ENCODE data around the gene CRIP3. TPM values are rescaled to one million over a fixed set of nuclear protein-coding genes. Genes with fewer than 3 reads are reported as not detected.

The CRIP3 gene
- total RNA-seq, 2 experiments from 2014 or later: 1.8 to 2.0 TPM

GRCh38 chr6:43262780-43263313 lies 45.8 kb downstream of the CRIP3 start:
- Mint-ChIP-seq H3K4me1 (ENCODE audit: low read depth) (no peaks in the 10 kb centered on the region), H3K36me3 (ENCODE audit: low read depth) (no peaks in the 10 kb centered on the region), H3K4me3 (no peak overlapping the region), H3K9me3 (no peaks in the 10 kb centered on the region), H3K27ac (no peak overlapping the region), H3K27me3 (peaks cover 2% of the 10 kb centered on the region)
- Histone ChIP-seq H3K4me1 (ENCODE audit: insufficient read depth, low read length) (peaks cover 3% of the 10 kb centered on the region), H3K9me3 (ENCODE audit: control insufficient read depth in 1 of 2, insufficient read depth in 1 of 2, low read length in 2 of 2) (no peaks in the 10 kb centered on the region), H3K27ac (ENCODE audit: low read depth in 1 of 2, low read length in 2 of 2) (no peak overlapping the region), H3K27me3 (ENCODE audit: control insufficient read depth in 1 of 2, insufficient read depth in 2 of 2, low read length in 2 of 2) (peaks cover 0 to under 1% of the 10 kb centered on the region in 2 experiments), H3K36me3 (ENCODE audit: insufficient read depth, low read length) (no peaks in the 10 kb centered on the region), H3K4me3 (ENCODE audit: low read length) (no peak overlapping the region)
- ChIA-PET CTCF (interaction anchor here (0.6 to 2.0 kb wide), 5 partner anchors 14 to 244 kb away, joined by 3 to 11 read pairs (median 5); no protein-coding TSS in a partner anchor), POLR2A (interaction anchor here (0.5 to 1.0 kb wide), 2 partner anchors 60 to 107 kb away, joined by 3 read pairs; partner anchors contain the start of gene ZNF318)
- no peak for DNase-seq
- no peak for TF ChIP-seq CTCF (IDR thresholded peaks at IDR 0.05)
- no peak for ATAC-seq (ENCODE audit: poor library complexity)
- intact Hi-C loops (cut with DNase I, micrococcal nuclease): loop anchor here (1.0 to 5.0 kb wide), 3 partner anchors 69 to 243 kb away; no protein-coding TSS in a partner anchor

DNA sequence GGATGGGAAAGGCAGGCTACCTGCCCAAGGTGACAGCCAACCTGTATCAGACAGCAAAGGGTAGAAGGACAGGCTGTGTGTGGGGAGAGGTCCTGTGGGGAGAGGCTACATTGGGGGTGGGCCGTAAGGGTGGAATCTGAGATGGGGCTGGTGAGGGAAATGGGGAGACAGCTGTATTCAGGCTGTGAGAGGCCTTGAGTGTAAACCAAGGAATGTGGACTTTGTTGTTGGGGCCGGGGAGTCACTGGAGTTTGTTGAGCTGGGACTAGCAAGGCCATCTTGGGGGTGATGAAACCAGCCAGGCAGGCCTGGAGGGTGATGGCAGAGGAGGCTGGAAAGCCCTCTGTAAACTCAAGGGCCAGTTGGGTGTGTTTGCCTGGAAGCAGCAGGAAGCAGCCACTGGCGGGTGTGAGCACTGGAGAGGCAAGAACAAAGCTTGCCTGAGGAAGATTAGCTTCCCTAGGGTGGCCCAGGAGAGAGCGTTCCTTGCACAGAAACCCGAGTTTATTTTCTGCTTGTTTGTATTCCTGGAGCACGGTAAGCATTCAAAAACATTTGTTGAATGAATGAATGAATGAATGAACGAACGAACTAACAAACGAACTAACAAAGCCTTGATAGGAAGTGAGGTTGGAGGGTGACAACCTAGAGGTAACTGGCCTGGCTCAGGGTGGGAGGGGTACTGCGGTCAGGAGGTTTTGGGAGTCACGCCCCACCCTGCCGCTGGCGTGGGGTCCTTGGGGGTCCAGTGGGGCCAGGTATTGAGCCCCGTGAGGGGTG lies 46.4 kb downstream of the CRIP3 start:
- H3K36me3 ChIP-seq (ENCODE audit: insufficient read depth, low read length): no peaks in the 10 kb centered on the region

DNA sequence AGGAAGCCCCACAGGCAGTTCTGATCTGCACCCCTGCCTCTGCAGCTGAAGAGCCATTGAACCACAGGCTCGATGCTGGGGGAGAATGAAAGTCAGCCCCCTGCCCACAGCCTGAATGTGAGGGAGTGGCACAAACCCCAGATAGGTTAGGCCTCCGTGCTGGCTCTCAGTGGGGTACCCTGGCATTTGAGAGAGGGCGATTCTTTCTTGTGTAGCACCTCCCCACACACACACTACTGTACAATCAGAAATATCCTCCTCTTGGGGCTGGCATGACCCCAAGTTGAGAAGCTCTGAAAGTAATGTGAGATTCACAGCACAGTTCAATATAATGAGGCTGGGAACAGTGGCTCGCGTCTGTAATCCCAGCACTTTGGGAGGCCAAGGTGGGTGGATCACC lies 47.4 kb downstream of the CRIP3 start:
- H3K27ac Mint-ChIP-seq: no peak overlapping the region
- no peak for TF ChIP-seq CTCF (IDR thresholded peaks at IDR 0.05)
- no peaks in the 10 kb centered on the region for H3K9me3 Mint-ChIP-seq
- no peaks in the 10 kb centered on the region for H3K36me3 Mint-ChIP-seq (ENCODE audit: low read depth)
- Histone ChIP-seq H3K9me3 (ENCODE audit: control insufficient read depth in 1 of 2, insufficient read depth in 1 of 2, low read length in 2 of 2) (no peaks in the 10 kb centered on the region), H3K4me1 (ENCODE audit: insufficient read depth, low read length) (peaks cover 3% of the 10 kb centered on the region), H3K36me3 (ENCODE audit: insufficient read depth, low read length) (no peaks in the 10 kb centered on the region), H3K4me3 (ENCODE audit: low read length) (no peak overlapping the region), H3K27ac (ENCODE audit: low read depth in 1 of 2, low read length in 2 of 2) (no peak overlapping the region), H3K27me3 (ENCODE audit: control insufficient read depth in 1 of 2, insufficient read depth in 2 of 2, low read length in 2 of 2) (peaks cover 0 to 4% of the 10 kb centered on the region in 2 experiments)
- no peaks in the 10 kb centered on the region for H3K4me1 Mint-ChIP-seq (ENCODE audit: low read depth)
- peaks cover 9% of the 10 kb centered on the region for H3K27me3 Mint-ChIP-seq
- DNase-seq (no peak), ATAC-seq (ENCODE audit: poor library complexity) (no peak)
- POLR2A ChIA-PET: no interaction called here
- intact Hi-C loops (cut with DNase I, micrococcal nuclease): loop anchor here in 1 of 2 experiments (5.0 kb wide), 1 partner anchor 71 kb away; no protein-coding TSS in a partner anchor
- CTCF ChIA-PET: no interaction called here
- H3K4me3 Mint-ChIP-seq: no peak overlapping the region

More for the DNA sequence above, 46.4 kb downstream of the CRIP3 start:
- H3K4me3 Mint-ChIP-seq: no peak overlapping the region
- peaks cover 9% of the 10 kb centered on the region for H3K27me3 Mint-ChIP-seq
- Histone ChIP-seq H3K27ac (ENCODE audit: low read depth in 1 of 2, low read length in 2 of 2) (no peak overlapping the region), H3K27me3 (ENCODE audit: control insufficient read depth in 1 of 2, insufficient read depth in 2 of 2, low read length in 2 of 2) (peaks cover 0 to 2% of the 10 kb centered on the region in 2 experiments), H3K4me1 (ENCODE audit: insufficient read depth, low read length) (peaks cover 3% of the 10 kb centered on the region), H3K9me3 (ENCODE audit: control insufficient read depth in 1 of 2, insufficient read depth in 1 of 2, low read length in 2 of 2) (no peaks in the 10 kb centered on the region), H3K4me3 (ENCODE audit: low read length) (no peak overlapping the region)
- H3K27ac Mint-ChIP-seq: no peak overlapping the region
- ChIA-PET POLR2A (no interaction called here), CTCF (interaction anchor here (0.6 to 2.0 kb wide), 4 partner anchors 71 to 245 kb away, joined by 3 to 11 read pairs (median 6); no protein-coding TSS in a partner anchor)
- DNase-seq: no peak
- intact Hi-C loops (cut with DNase I, micrococcal nuclease): loop anchor here in 1 of 2 experiments (5.0 kb wide), 1 partner anchor 70 kb away; no protein-coding TSS in a partner anchor
- no peaks in the 10 kb centered on the region for H3K9me3 Mint-ChIP-seq
- no peak for TF ChIP-seq CTCF (IDR thresholded peaks at IDR 0.05)
- no peak for ATAC-seq (ENCODE audit: poor library complexity)
- H3K36me3 Mint-ChIP-seq (ENCODE audit: low read depth): no peaks in the 10 kb centered on the region
- no peaks in the 10 kb centered on the region for H3K4me1 Mint-ChIP-seq (ENCODE audit: low read depth)

Data from CD4-positive, alpha-beta T cell (primary cell).